Caco-2 (cell line): ENCODE measurements around the gene ARHGAP8. TPM values are rescaled to one million over a fixed set of nuclear protein-coding genes. Genes with fewer than 3 reads are reported as not detected.

Source experiments
- BruUV-seq: library from RNA; stranded (reverse); fragments of 400-500 nt; replicated peaks from 2 replicates; lab custom pipeline; 2021; lab: Mats Ljungman, UMichigan
- CTCF ChIA-PET: fragments of 300-600 bp; sonication (Branson Sonifier 250); formaldehyde crosslinking; loops from one replicate; lab custom pipeline; 2022; ENCODE audit warnings: antibody characterized with exemption; lab: Charles Lee
- POLR2A ChIA-PET: fragments of 300-600 bp; sonication (Branson Sonifier 250); formaldehyde crosslinking; loops from one replicate; lab custom pipeline; 2022; ENCODE audit warnings: antibody characterized with exemption; lab: Charles Lee
- DNase-seq, 2 experiments: peaks; one replicate each; pipeline versions ENCODE4 v3.0.0 to v3.0.0-alpha.2; 2020 to 2022
- H3K27me3 ChIP-seq: replicated peaks from 2 replicates; pipeline ENCODE4 v1.6.0; 2011; ENCODE audit warnings: low read length; ENCODE audit not compliant: control insufficient read depth, insufficient read depth
- H3K36me3 ChIP-seq: 2 replicates; pipeline ENCODE4 v1.5.1; 2011; ENCODE audit warnings: low read length; ENCODE audit not compliant: control insufficient read depth, insufficient read depth
- H3K4me1 ChIP-seq: fragments of 250-450 bp; sonication (Bioruptor Pico); 2 replicates; pipeline ENCODE4 v1.5.1; 2020; ENCODE audit warnings: mild to moderate bottlenecking
- H3K4me3 ChIP-seq: 2 replicates; pipeline ENCODE4 v1.5.1; 2011; ENCODE audit warnings: low read depth, mild to moderate bottlenecking, control low read depth, low read length
- H3K9me3 ChIP-seq: fragments of 250-450 bp; sonication (Bioruptor Pico); 2 replicates; pipeline ENCODE4 v1.5.1; 2020; ENCODE audit warnings: mild to moderate bottlenecking, moderate library complexity
- H3K27ac Mint-ChIP-seq: one replicate; pipeline ENCODE4 v1.8.0; 2022; ENCODE audit warnings: mixed read lengths; ENCODE audit not compliant: unreplicated experiment
- H3K27me3 Mint-ChIP-seq: one replicate; pipeline ENCODE4 v1.8.0; 2022; ENCODE audit warnings: mixed read lengths; ENCODE audit not compliant: insufficient read depth, unreplicated experiment
- H3K36me3 Mint-ChIP-seq: one replicate; pipeline ENCODE4 v1.8.0; 2022; ENCODE audit warnings: mild to moderate bottlenecking, mixed read lengths; ENCODE audit not compliant: insufficient read depth, unreplicated experiment
- H3K4me1 Mint-ChIP-seq: one replicate; pipeline ENCODE4 v1.8.0; 2022; ENCODE audit warnings: low read depth, mixed read lengths; ENCODE audit not compliant: unreplicated experiment
- H3K4me3 Mint-ChIP-seq: one replicate; pipeline ENCODE4 v1.8.0; 2022; ENCODE audit warnings: mild to moderate bottlenecking, moderate library complexity, mixed read lengths; ENCODE audit not compliant: unreplicated experiment
- H3K9me3 Mint-ChIP-seq: one replicate; pipeline ENCODE4 v1.8.0; 2022; ENCODE audit warnings: mixed read lengths; ENCODE audit not compliant: unreplicated experiment
- intact Hi-C: fragments of 100-400 bp; cut with micrococcal nuclease; formaldehyde crosslinking; loops from one replicate; pipeline ENCODE4 v1.10.0; 2022; ENCODE audit not compliant: unreplicated experiment
- total RNA-seq: library from RNA; stranded (reverse); gene quantifications from 2 replicates; pipeline ENCODE4 v1.2.3, GENCODE V29; 2022
- TF ChIP-seq, protein P1 (sequence below), 2 experiments: fragments of 200-600 bp in 1 of 2; IDR thresholded peaks; 1 replicate in 1 of 2; 2 replicates in 1 of 2; pipeline versions ENCODE4 v1.5.1 to v1.8.0; 2011 to 2022; ENCODE audit warnings: antibody characterized with exemption in 1 of 2, control low read depth in 1 of 2, inconsistent platforms in 1 of 2, low read depth in 1 of 2, low read length in 1 of 2, mild to moderate bottlenecking in 1 of 2, moderate library complexity in 1 of 2; ENCODE audit not compliant: insufficient read depth in 1 of 2, severe bottlenecking in 1 of 2, unreplicated experiment in 1 of 2

Gene ARHGAP8
- total RNA-seq, 1 experiment from 2014 or later = 81.5 TPM

DNA sequence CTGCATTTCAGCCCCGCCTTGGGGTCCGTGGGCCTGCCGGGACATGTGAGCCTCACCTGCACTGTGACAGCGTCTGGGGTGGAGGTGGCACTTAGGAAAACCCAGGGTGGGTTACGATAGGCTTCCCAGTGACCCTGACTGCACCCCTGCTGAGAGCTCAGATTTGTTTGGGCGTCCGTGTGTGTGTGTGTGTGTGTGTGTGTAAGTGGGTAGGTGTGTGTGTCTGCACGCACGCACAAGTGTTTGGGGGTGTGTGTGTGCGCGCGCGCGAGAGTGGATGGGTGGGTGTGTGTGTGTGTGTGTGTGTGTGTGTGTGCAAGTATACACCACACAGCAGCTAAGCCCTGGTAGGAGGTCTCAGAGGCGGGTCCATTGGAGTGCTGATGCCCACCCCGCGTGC is 12.1 kb upstream of the ARHGAP8 start:
- TF ChIP-seq, protein P1, sequence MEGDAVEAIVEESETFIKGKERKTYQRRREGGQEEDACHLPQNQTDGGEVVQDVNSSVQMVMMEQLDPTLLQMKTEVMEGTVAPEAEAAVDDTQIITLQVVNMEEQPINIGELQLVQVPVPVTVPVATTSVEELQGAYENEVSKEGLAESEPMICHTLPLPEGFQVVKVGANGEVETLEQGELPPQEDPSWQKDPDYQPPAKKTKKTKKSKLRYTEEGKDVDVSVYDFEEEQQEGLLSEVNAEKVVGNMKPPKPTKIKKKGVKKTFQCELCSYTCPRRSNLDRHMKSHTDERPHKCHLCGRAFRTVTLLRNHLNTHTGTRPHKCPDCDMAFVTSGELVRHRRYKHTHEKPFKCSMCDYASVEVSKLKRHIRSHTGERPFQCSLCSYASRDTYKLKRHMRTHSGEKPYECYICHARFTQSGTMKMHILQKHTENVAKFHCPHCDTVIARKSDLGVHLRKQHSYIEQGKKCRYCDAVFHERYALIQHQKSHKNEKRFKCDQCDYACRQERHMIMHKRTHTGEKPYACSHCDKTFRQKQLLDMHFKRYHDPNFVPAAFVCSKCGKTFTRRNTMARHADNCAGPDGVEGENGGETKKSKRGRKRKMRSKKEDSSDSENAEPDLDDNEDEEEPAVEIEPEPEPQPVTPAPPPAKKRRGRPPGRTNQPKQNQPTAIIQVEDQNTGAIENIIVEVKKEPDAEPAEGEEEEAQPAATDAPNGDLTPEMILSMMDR (IDR thresholded peaks at IDR 0.05; ENCODE audit: insufficient read depth in 1 of 2, low read depth in 1 of 2, low read length in 1 of 2, severe bottlenecking in 1 of 2, unreplicated experiment in 1 of 2) = no peak
- Histone ChIP-seq H3K9me3 (no peaks in the 10 kb centered on the region), H3K4me1 (peaks cover 82% of the 10 kb centered on the region), H3K27me3 (no peaks in the 10 kb centered on the region), H3K36me3 (no peaks in the 10 kb centered on the region), H3K4me3 (no peak overlapping the region)
- Mint-ChIP-seq H3K4me3 (peak overlapping the region; percentile 42), H3K9me3 (no peaks in the 10 kb centered on the region), H3K27ac (peak overlapping the region; percentile 88), H3K4me1 (peaks cover 43% of the 10 kb centered on the region), H3K27me3 (no peaks in the 10 kb centered on the region), H3K36me3 (peaks cover 91% of the 10 kb centered on the region)
- DNase-seq = no peak
- no TSS peak for BruUV-seq
- POLR2A ChIA-PET = no interaction called here
- intact Hi-C loops = no loop called here
- CTCF ChIA-PET = no interaction called here

DNA sequence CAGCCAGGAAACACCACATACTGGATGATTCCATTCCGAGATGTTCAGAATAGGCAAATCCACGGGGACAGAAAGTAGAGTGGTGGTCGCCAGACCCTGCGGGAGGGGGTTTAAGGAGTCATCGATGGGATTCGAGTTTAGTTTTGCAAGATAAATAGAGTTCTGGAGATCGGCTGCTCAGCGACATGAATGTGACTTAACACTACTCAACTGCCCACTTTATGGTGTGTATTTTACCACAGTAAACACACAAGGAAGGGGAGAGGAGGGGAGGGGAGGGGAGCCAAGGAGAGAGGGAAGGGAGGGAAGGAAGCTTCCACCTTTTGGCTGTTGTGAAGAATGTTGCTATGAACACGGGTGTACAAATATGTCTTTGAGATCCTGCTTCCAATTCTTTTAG is 10.4 kb upstream of the ARHGAP8 start:
- peaks cover 81% of the 10 kb centered on the region for H3K36me3 Mint-ChIP-seq
- no peaks in the 10 kb centered on the region for H3K27me3 Mint-ChIP-seq
- H3K36me3 ChIP-seq = no peaks in the 10 kb centered on the region
- no peaks in the 10 kb centered on the region for H3K9me3 ChIP-seq
- H3K4me1 ChIP-seq = peaks cover 82% of the 10 kb centered on the region
- peak overlapping the region; percentile 88 for H3K27ac Mint-ChIP-seq
- TF ChIP-seq, protein P1 (IDR thresholded peaks at IDR 0.05; ENCODE audit: insufficient read depth in 1 of 2, low read depth in 1 of 2, low read length in 1 of 2, severe bottlenecking in 1 of 2, unreplicated experiment in 1 of 2) = no peak
- no peak for DNase-seq
- POLR2A ChIA-PET = no interaction called here
- peaks cover 44% of the 10 kb centered on the region for H3K4me1 Mint-ChIP-seq
- H3K4me3 Mint-ChIP-seq = peak overlapping the region; percentile 29
- intact Hi-C loops = no loop called here
- BruUV-seq = no TSS peak
- no peaks in the 10 kb centered on the region for H3K9me3 Mint-ChIP-seq
- CTCF ChIA-PET = no interaction called here
- no peak overlapping the region for H3K4me3 ChIP-seq
- no peaks in the 10 kb centered on the region for H3K27me3 ChIP-seq

DNA sequence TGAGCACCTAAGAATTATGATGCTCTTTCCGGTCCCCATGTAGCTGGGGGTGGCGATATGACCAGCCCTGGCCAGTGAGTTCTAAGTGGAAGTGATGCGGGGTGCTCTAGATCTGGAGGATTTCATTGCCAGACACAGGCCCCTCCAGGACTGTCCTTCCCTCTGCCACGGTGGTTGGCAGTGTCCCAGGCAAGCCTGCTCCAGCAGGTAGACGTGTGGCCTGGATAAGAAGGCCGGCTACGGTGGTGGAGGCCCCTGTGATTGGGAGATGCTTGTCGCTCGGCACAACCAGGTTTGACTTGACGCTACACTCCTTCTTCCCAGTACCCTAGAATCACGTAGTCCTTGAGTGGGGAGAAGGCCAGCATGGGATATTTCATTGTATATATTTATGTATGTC is 9.1 kb upstream of the ARHGAP8 start:
- intact Hi-C loops = no loop called here
- no TSS peak for BruUV-seq
- peaks cover 48% of the 10 kb centered on the region for H3K4me1 Mint-ChIP-seq
- Histone ChIP-seq H3K9me3 (no peaks in the 10 kb centered on the region), H3K4me3 (no peak overlapping the region), H3K27me3 (no peaks in the 10 kb centered on the region), H3K4me1 (peaks cover 82% of the 10 kb centered on the region), H3K36me3 (no peaks in the 10 kb centered on the region)
- ChIA-PET POLR2A (interaction anchor here (0.6 to 1.1 kb wide), 3 partner anchors 13 to 603 kb away, joined by 3 read pairs; no protein-coding TSS in a partner anchor), CTCF (interaction anchor here (1.3 kb wide), 1 partner anchor 13 kb away, joined by 7 read pairs; no protein-coding TSS in a partner anchor)
- no peak overlapping the region for H3K4me3 Mint-ChIP-seq
- DNase-seq = no peak
- peaks cover 75% of the 10 kb centered on the region for H3K36me3 Mint-ChIP-seq
- TF ChIP-seq, protein P1 (IDR thresholded peaks at IDR 0.05; ENCODE audit: insufficient read depth in 1 of 2, low read depth in 1 of 2, low read length in 1 of 2, severe bottlenecking in 1 of 2, unreplicated experiment in 1 of 2) = no peak
- no peaks in the 10 kb centered on the region for H3K27me3 Mint-ChIP-seq
- peak overlapping the region; percentile 84 for H3K27ac Mint-ChIP-seq
- H3K9me3 Mint-ChIP-seq = no peaks in the 10 kb centered on the region
